Testis (tissue), 2 donors: ENCODE measurements around the gene SGF29.

Experiments
- POLR2A ChIP-seq: fragments of 450-650 bp; IDR thresholded peaks from one replicate; pipeline ENCODE4 v1.6.1; 2017; ENCODE audit warnings: antibody characterized with exemption, mild to moderate bottlenecking, moderate library complexity
- TF ChIP-seq, protein P1 (sequence below), 3 experiments: fragments of 450-650 bp in 2 of 3; fragments of 200-600 bp in 1 of 3; sonication (generic) in 1 of 3; IDR thresholded peaks; one replicate each; pipeline ENCODE4 v1.5.1; 2016 to 2019; ENCODE audit warnings: antibody characterized with exemption in 3 of 3, mild to moderate bottlenecking in 2 of 3, moderate library complexity in 1 of 3

DNA sequence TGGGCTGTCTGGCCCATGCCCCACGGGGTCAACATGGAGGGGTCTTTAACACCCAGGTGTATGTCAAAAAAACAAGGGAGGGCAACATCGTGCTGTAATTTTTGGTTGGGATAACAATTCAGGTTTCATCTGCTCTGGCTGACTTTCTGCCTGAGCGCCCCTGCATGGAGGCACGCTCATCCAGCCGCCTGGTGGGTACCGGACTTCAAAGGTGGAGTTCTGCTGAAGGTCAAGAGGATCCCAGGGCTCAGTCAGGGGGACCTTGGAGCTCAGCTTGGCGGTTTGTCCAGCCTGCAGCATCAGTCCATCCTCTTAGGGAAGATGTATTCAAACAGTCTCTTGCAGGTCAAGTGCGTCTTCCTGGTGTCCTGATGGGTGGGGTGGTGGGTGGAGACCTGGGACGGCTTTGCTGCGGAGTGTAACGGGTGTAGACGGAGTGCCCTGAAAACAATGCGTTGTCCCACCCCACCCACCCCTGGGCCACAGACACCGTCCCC lies 5.4 kb upstream of the SGF29 start:
- TF ChIP-seq, protein P1, sequence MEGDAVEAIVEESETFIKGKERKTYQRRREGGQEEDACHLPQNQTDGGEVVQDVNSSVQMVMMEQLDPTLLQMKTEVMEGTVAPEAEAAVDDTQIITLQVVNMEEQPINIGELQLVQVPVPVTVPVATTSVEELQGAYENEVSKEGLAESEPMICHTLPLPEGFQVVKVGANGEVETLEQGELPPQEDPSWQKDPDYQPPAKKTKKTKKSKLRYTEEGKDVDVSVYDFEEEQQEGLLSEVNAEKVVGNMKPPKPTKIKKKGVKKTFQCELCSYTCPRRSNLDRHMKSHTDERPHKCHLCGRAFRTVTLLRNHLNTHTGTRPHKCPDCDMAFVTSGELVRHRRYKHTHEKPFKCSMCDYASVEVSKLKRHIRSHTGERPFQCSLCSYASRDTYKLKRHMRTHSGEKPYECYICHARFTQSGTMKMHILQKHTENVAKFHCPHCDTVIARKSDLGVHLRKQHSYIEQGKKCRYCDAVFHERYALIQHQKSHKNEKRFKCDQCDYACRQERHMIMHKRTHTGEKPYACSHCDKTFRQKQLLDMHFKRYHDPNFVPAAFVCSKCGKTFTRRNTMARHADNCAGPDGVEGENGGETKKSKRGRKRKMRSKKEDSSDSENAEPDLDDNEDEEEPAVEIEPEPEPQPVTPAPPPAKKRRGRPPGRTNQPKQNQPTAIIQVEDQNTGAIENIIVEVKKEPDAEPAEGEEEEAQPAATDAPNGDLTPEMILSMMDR (IDR thresholded peaks at IDR 0.05): no peak
- no peak for TF ChIP-seq POLR2A
